HepG2 (cell line): Measurements from ENCODE around the gene HS6ST1. TPM values are rescaled to one million over a fixed set of nuclear protein-coding genes. Genes with fewer than 3 reads are reported as not detected.
A peak's percentile ranks its signal among the peaks of the same experiment; 100 is the strongest.

ENCODE experiments used
- ATAC-seq: fragments of 200-7000 bp; cut with Tn5 transposase; 3 replicates; pipeline ENCODE4 v1.9.1; 2020; ENCODE audit warnings: mild to moderate bottlenecking, moderate library complexity
- BruUV-seq: library from RNA; stranded (reverse); fragments of 400-500 nt; replicated peaks from 2 replicates; lab custom pipeline; 2021; lab: Mats Ljungman, UMichigan
- CTCF ChIA-PET: fragments of 300-600 bp; formaldehyde crosslinking; extraction: SDS; loops from one replicate; lab custom pipeline; 2021; ENCODE audit warnings: low total read pairs, inconsistent platforms, low intra/inter-chr PET ratio; lab: Yijun Ruan, JAX
- POLR2A ChIA-PET: fragments of 350-600 bp; sonication (Branson Sonifier 250); formaldehyde crosslinking; loops from one replicate; lab custom pipeline; 2020; ENCODE audit warnings: antibody characterized with exemption, inconsistent platforms; lab: Yijun Ruan, JAX
- DNase-seq: peaks from one replicate; pipeline ENCODE4 v3.0.0-alpha.2; 2015; ENCODE audit warnings: low spot score
- FAIRE-seq: peaks from 3 replicates; lab custom pipeline; 2011; peaks lifted over from hg19 to GRCh38; lab: Jason Lieb, UNC
- H2AFZ ChIP-seq: one replicate; pipeline ENCODE4 v1.6.1; 2011; ENCODE audit warnings: low read length, inconsistent platforms
- H3K27ac ChIP-seq: fragments of 300-600 bp; 3 replicates; pipeline ENCODE4 v1.8.0; 2011; ENCODE audit warnings: mixed run types, mild to moderate bottlenecking, mixed read lengths, low read length, inconsistent platforms; ENCODE audit not compliant: insufficient read depth; ENCODE audit errors: extremely low read length
- H3K27me3 ChIP-seq, 2 experiments: fragments of 200-600 bp in 1 of 2; 2 replicates in 1 of 2; 3 replicates in 1 of 2; pipeline versions ENCODE4 v1.6.0 to v1.8.0; 2011; ENCODE audit warnings: low read length in 2 of 2, mild to moderate bottlenecking in 2 of 2, moderate library complexity in 2 of 2, inconsistent platforms in 1 of 2; ENCODE audit not compliant: insufficient read depth in 2 of 2, control insufficient read depth in 1 of 2
- H3K36me3 ChIP-seq, 2 experiments: fragments of 200-600 bp in 1 of 2; replicated peaks in 1 of 2; 2 replicates in 1 of 2; 3 replicates in 1 of 2; pipeline versions ENCODE4 v1.5.1 to v1.8.0; 2011; ENCODE audit warnings: low read length in 2 of 2, inconsistent platforms in 1 of 2; ENCODE audit not compliant: insufficient read depth in 2 of 2, control insufficient read depth in 1 of 2
- H3K4me1 ChIP-seq: 2 replicates; pipeline ENCODE4 v1.5.1; 2012; ENCODE audit warnings: low read length, inconsistent platforms; ENCODE audit not compliant: insufficient read depth
- H3K4me2 ChIP-seq: 2 replicates; pipeline ENCODE4 v1.6.0; 2011; ENCODE audit warnings: low read depth, low read length, inconsistent platforms
- H3K4me3 ChIP-seq, 3 experiments: fragments of 200-600 bp in 1 of 3; sonication (generic), shearing (Covaris generic) in 1 of 3; replicated peaks in 1 of 3; 2 replicates each; pipeline ENCODE4 v1.5.1; 2011 to 2016; ENCODE audit warnings: low read length in 3 of 3, inconsistent platforms in 2 of 3, low read depth in 2 of 3, mild to moderate bottlenecking in 2 of 3, control low read depth in 1 of 3, mixed read lengths in 1 of 3; ENCODE audit not compliant: insufficient read depth in 1 of 3
- H3K79me2 ChIP-seq: one replicate; pipeline ENCODE4 v1.6.1; 2011; ENCODE audit warnings: low read length, inconsistent platforms; ENCODE audit not compliant: insufficient read depth
- H3K9ac ChIP-seq: 2 replicates; pipeline ENCODE4 v1.6.0; 2011; ENCODE audit warnings: mild to moderate bottlenecking, low read depth, low read length, inconsistent platforms; ENCODE audit not compliant: insufficient read depth
- H3K9me3 ChIP-seq: 2 replicates; pipeline ENCODE4 v1.5.1; 2012; ENCODE audit warnings: mild to moderate bottlenecking, low read length
- H4K20me1 ChIP-seq: 2 replicates; pipeline ENCODE4 v1.6.0; 2011; ENCODE audit warnings: inconsistent platforms, mild to moderate bottlenecking, low read length, moderate library complexity; ENCODE audit not compliant: insufficient read depth
- BRD4 ChIP-seq: sonication (generic); formaldehyde crosslinking; IDR thresholded peaks from 2 replicates; pipeline ENCODE4 v1.4.0; 2020; ENCODE audit warnings: missing genetic modification reagents
- CBX5 ChIP-seq: sonication (generic); formaldehyde crosslinking; IDR thresholded peaks from 2 replicates; pipeline ENCODE4 v1.4.0; 2020; ENCODE audit warnings: missing genetic modification reagents, borderline replicate concordance
- CEBPG ChIP-seq: IDR thresholded peaks from 2 replicates; pipeline ENCODE4 v1.6.1; 2016
- GATAD2A ChIP-seq: IDR thresholded peaks from 2 replicates; pipeline ENCODE4 v1.6.1; 2016
- HMGA1 ChIP-seq: sonication (generic); formaldehyde crosslinking; conservative IDR thresholded peaks from 2 replicates; pipeline ENCODE4 v1.4.0; 2020; ENCODE audit warnings: missing genetic modification reagents
- KDM3A ChIP-seq: IDR thresholded peaks from 2 replicates; pipeline ENCODE4 v1.6.1; 2018; ENCODE audit warnings: low read depth, missing compliant biosample characterization
- KLF15 ChIP-seq: sonication (generic); formaldehyde crosslinking; IDR thresholded peaks from 2 replicates; pipeline ENCODE4 v1.8.1; 2023; ENCODE audit warnings: borderline replicate concordance, mild to moderate bottlenecking, inconsistent platforms, missing genetic modification reagents, mixed read lengths
- MTA1 ChIP-seq: sonication (generic); formaldehyde crosslinking; IDR thresholded peaks from 2 replicates; pipeline ENCODE4 v1.4.0; 2020; ENCODE audit warnings: missing genetic modification reagents, mild to moderate bottlenecking, borderline replicate concordance
- PPARG ChIP-seq: conservative IDR thresholded peaks from 2 replicates; pipeline ENCODE4 v1.6.1; 2016; ENCODE audit warnings: missing biosample characterization, missing genetic modification reagents
- STAT5B ChIP-seq: sonication (generic); formaldehyde crosslinking; IDR thresholded peaks from 2 replicates; pipeline ENCODE4 v1.4.0; 2020; ENCODE audit warnings: missing genetic modification reagents
- THYN1 ChIP-seq: sonication (generic); formaldehyde crosslinking; IDR thresholded peaks from 2 replicates; pipeline ENCODE4 v1.8.1; 2023; ENCODE audit warnings: low read depth, mild to moderate bottlenecking, moderate library complexity, missing genetic modification reagents, borderline replicate concordance
- YY1 ChIP-seq: IDR thresholded peaks from 2 replicates; pipeline ENCODE4 v1.6.1; 2011; ENCODE audit warnings: low read length, low read depth, moderate library complexity, mild to moderate bottlenecking; ENCODE audit not compliant: insufficient read depth, insufficient replicate concordance
- ZKSCAN5 ChIP-seq: sonication (generic); formaldehyde crosslinking; IDR thresholded peaks from 2 replicates; pipeline ENCODE4 v1.5.1; 2020; ENCODE audit warnings: mild to moderate bottlenecking, missing genetic modification reagents
- ZNF160 ChIP-seq: sonication (generic); formaldehyde crosslinking; IDR thresholded peaks from 2 replicates; pipeline ENCODE4 v1.8.0; 2022; ENCODE audit warnings: mild to moderate bottlenecking, inconsistent platforms, missing genetic modification reagents
- ZNF510 ChIP-seq: sonication (generic); formaldehyde crosslinking; IDR thresholded peaks from 2 replicates; pipeline ENCODE4 v1.4.0; 2020; ENCODE audit warnings: low read depth, mild to moderate bottlenecking, missing genetic modification reagents
- ZNF546 ChIP-seq: sonication (generic); formaldehyde crosslinking; conservative IDR thresholded peaks from 2 replicates; pipeline ENCODE4 v1.8.1; 2023; ENCODE audit warnings: mild to moderate bottlenecking, missing genetic modification reagents
- ZNF891 ChIP-seq: sonication (generic); formaldehyde crosslinking; IDR thresholded peaks from 2 replicates; pipeline ENCODE4 v1.5.0; 2020; ENCODE audit warnings: mild to moderate bottlenecking, missing genetic modification reagents
- WGBS: methylation state at CpG from one replicate; pipeline ENCODE4 v1.1.6; 2017; ENCODE audit warnings: low lambda C conversion rate; 5-methylcytosine and 5-hydroxymethylcytosine counted together
- in situ Hi-C: cut with HindIII; loops from 2 replicates; pipeline ENCODE4 v1.10.0; 2017; ENCODE audit warnings: low pct_unique_long_range_greater_than_20kb; ENCODE audit not compliant: extremely low pct_ligation_motif_present
- intact Hi-C: fragments of 100-400 bp; cut with micrococcal nuclease; formaldehyde crosslinking; loops from one replicate; pipeline ENCODE4 v1.10.0; 2022; ENCODE audit not compliant: unreplicated experiment
- polyA plus RNA-seq, 8 experiments: library from polyadenylated mRNA; depleted of rRNA in 3 of 8; stranded (reverse) in 7 of 8; unstranded in 1 of 8; fragments of >200 nt; fragmentation: Illumina TruSeq in 4 of 8; extraction: Trizol in 4 of 8; gene quantifications; 2 replicates each; pipeline versions ENCODE4 v1.2.1 to v1.2.3, GENCODE V29; 2011 to 2016; ENCODE audit warnings: low read depth in 4 of 8, missing spikeins in 1 of 8, mixed read lengths in 1 of 8; ENCODE audit not compliant: insufficient read depth in 1 of 8
- total RNA-seq, 5 experiments: library from RNA; depleted of rRNA; stranded (reverse); fragments of >200 nt; fragmentation: Illumina TruSeq; extraction: Trizol; gene quantifications; 2 replicates each; pipeline ENCODE4 v1.2.3, GENCODE V29; 2016; ENCODE audit warnings: low read depth in 1 of 5
- TF ChIP-seq, protein P1 (sequence below): IDR thresholded peaks from 2 replicates; pipeline ENCODE4 v1.6.1; 2016; ENCODE audit warnings: missing genetic modification reagents, missing compliant biosample characterization
- TF ChIP-seq, protein P2 (sequence below): IDR thresholded peaks from 2 replicates; pipeline ENCODE4 v1.6.1; 2016; ENCODE audit warnings: low read depth
- TF ChIP-seq, protein P3 (sequence below): conservative IDR thresholded peaks from 2 replicates; pipeline ENCODE4 v1.6.1; 2018; ENCODE audit warnings: missing genetic modification reagents
- TF ChIP-seq, protein P4 (sequence below): sonication (generic); formaldehyde crosslinking; IDR thresholded peaks from 2 replicates; pipeline ENCODE4 v1.4.0; 2020; ENCODE audit warnings: missing genetic modification reagents, borderline replicate concordance

HS6ST1 gene
- total and polyA plus RNA-seq, 2 of the 13 experiments (the other 11 are each of a cell fraction or from before 2014, with no cell fraction given): 34.5 to 84.6 TPM

DNA sequence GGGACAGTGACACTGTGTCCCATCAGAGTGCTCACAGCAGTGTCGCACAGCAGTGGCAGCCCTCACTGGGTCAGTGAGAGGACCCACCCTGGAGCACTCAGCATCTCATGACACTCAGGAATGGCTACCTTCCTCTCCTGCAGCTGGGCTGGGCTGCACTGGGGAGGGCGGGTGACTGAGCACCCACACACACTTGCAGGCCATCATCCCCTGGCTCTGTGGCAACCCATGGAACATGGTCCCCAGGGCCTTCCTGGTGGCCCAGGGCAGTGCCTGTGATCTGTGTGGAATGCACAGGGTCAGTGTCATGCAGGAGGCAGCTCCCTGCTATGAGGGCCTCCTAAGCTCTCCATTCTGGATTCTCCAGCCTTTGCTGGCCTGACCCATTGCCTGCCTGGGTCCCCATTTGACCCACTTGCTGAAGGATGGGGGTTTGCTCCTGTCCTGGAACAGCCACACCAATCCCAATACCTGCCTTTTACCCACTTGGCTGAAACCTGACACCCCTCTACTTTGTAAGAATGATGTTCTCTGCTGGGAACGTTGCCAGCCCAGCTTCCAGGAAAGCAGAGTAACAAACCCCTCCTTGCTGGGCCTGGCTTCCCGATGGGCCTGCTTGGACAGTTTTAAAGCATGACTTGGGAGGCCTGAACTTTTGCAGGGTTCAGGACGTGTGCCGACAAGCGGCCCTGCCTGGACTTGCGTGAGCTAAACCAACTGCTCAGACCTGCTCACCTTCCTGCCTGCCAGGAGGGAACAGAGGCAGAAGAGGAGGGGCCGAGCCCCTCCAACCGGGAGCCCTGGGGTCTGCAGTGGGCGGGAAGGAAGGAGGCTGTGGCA lies 13.7 kb downstream of the HS6ST1 start:
- ChIA-PET CTCF (no interaction called here), POLR2A (interaction anchor here (1.4 to 1.7 kb wide), 4 partner anchors 14 to 126 kb away, joined by 3 to 9 read pairs (median 5); no protein-coding TSS in a partner anchor)
- in situ Hi-C loops: loop anchor here (5.0 kb wide), 2 partner anchors 133 to 243 kb away; no protein-coding TSS in a partner anchor
- BruUV-seq: no TSS peak
- peaks cover 96% of the 10 kb centered on the region for H4K20me1 ChIP-seq
- 68% methylated on average over 11 of the region's 11 CpGs for WGBS
- peak overlapping the region in 1 of 3 experiments; percentile 45; a peak in 1 of 6 replicates for H3K4me3 ChIP-seq
- peaks cover 97% of the 10 kb centered on the region for H3K79me2 ChIP-seq
- peaks cover 70% of the 10 kb centered on the region for H3K4me1 ChIP-seq
- H3K9ac ChIP-seq: peak overlapping the region; percentile 62
- peaks cover 47 to 78% of the 10 kb centered on the region in 2 experiments for H3K36me3 ChIP-seq
- H3K27ac ChIP-seq: peak overlapping the region; percentile 56
- peak overlapping the region; percentile 74 for H3K4me2 ChIP-seq
- ATAC-seq (peak; percentile 1; the same call in 1 of the 3 replicates), FAIRE-seq (peak; percentile 51), DNase-seq (peak; percentile 76)
- H3K9me3 ChIP-seq: no peaks in the 10 kb centered on the region
- intact Hi-C loops: loop anchor here (5.0 kb wide), 3 partner anchors 43 to 278 kb away; partner anchors contain the start of gene SAP130
- H3K27me3 ChIP-seq: no peaks in the 10 kb centered on the region
- H2AFZ ChIP-seq: no peak overlapping the region
- peak; percentile 96 for TF ChIP-seq PPARG (CRISPR knock-in tag)
- TF ChIP-seq, protein P1, sequence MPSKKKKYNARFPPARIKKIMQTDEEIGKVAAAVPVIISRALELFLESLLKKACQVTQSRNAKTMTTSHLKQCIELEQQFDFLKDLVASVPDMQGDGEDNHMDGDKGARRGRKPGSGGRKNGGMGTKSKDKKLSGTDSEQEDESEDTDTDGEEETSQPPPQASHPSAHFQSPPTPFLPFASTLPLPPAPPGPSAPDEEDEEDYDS: no peak
- TF ChIP-seq HMGA1: no peak
- TF ChIP-seq ZNF891: peak; percentile 16; the same call in 1 of the 2 replicates
- no peak for TF ChIP-seq KDM3A (CRISPR knock-in tag)
- no peak for TF ChIP-seq THYN1
- TF ChIP-seq MTA1 (CRISPR knock-in tag): no peak
- TF ChIP-seq KLF15 (CRISPR knock-in tag): no peak
- no peak for TF ChIP-seq ZNF160
- no peak for TF ChIP-seq BRD4 (CRISPR knock-in tag)
- no peak for TF ChIP-seq CEBPG (CRISPR knock-in tag)
- TF ChIP-seq ZNF510 (CRISPR knock-in tag): no peak
- TF ChIP-seq, protein P2, sequence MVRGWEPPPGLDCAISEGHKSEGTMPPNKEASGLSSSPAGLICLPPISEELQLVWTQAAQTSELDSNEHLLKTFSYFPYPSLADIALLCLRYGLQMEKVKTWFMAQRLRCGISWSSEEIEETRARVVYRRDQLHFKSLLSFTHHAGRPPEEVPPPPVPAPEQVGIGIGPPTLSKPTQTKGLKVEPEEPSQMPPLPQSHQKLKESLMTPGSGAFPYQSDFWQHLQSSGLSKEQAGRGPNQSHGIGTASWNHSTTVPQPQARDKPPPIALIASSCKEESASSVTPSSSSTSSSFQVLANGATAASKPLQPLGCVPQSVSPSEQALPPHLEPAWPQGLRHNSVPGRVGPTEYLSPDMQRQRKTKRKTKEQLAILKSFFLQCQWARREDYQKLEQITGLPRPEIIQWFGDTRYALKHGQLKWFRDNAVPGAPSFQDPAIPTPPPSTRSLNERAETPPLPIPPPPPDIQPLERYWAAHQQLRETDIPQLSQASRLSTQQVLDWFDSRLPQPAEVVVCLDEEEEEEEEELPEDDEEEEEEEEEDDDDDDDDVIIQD (CRISPR knock-in tag): no peak
- no peak for TF ChIP-seq ZNF546 (CRISPR knock-in tag)
- TF ChIP-seq ZKSCAN5: no peak
- no peak; the same call in 1 of the 2 replicates for TF ChIP-seq CBX5 (CRISPR knock-in tag)
- TF ChIP-seq, protein P3, sequence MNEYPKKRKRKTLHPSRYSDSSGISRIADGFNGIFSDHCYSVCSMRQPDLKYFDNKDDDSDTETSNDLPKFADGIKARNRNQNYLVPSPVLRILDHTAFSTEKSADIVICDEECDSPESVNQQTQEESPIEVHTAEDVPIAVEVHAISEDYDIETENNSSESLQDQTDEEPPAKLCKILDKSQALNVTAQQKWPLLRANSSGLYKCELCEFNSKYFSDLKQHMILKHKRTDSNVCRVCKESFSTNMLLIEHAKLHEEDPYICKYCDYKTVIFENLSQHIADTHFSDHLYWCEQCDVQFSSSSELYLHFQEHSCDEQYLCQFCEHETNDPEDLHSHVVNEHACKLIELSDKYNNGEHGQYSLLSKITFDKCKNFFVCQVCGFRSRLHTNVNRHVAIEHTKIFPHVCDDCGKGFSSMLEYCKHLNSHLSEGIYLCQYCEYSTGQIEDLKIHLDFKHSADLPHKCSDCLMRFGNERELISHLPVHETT (CRISPR knock-in tag): no peak
- no peak for TF ChIP-seq STAT5B
- TF ChIP-seq YY1: no peak
- TF ChIP-seq, protein P4, sequence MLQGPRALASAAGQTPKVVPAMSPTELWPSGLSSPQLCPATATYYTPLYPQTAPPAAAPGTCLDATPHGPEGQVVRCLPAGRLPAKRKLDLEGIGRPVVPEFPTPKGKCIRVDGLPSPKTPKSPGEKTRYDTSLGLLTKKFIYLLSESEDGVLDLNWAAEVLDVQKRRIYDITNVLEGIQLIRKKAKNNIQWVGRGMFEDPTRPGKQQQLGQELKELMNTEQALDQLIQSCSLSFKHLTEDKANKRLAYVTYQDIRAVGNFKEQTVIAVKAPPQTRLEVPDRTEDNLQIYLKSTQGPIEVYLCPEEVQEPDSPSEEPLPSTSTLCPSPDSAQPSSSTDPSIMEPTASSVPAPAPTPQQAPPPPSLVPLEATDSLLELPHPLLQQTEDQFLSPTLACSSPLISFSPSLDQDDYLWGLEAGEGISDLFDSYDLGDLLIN: no peak
- TF ChIP-seq GATAD2A (CRISPR knock-in tag): peak; percentile 82
